ENCODE results near the gene WDR93.
"Not testable (repeated sequence)": the region's sequence is repeated elsewhere in the genome, so short reads cannot be mapped to it uniquely, and the experiment has no call there.

Gene WDR93

GRCh38 chr15:89685995-89686394 lies 4.6 kb upstream of the WDR93 start:
- no peak for DNase-seq (ENCODE audit: low read depth, low spot score)

DNA sequence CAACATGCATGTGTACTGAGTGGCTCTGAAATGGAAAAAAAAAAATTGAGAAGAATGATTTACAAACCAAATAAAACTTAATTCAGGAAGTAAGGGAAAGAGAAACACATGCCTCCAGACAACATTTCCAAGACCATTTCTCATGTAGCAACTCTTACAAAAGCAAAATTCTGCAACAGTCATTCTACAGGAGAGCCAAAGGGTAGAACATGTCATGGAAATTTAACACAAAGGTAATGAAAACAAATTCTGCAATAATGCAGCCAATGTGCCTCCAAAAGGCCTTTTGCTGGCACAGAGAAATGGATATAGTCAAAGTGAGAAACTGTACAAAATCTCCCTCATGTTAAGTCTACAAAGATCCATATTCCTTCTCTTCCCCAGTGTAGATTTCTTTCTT lies 4.1 kb upstream of the WDR93 start:
- DNase-seq (ENCODE audit: low read depth, low spot score): no peak

DNA sequence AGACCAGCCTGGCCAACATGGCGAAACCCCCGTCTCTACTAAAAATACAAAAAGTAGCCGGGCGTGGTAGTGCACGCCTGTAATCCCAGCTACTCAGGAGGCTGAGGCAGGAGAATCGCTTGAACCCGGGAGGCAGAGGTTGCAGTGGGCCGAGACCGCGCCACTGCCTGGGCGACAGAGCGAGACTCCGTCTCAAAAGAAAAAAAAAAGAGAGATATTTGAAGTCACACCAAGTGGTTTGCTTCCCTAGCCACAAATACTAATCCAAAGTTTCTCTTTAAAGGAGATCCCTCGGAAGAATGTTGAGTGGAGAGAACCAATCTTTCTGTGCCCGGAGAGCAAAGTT lies 708 bp upstream of the WDR93 start:
- not testable (repeated sequence) for DNase-seq (ENCODE audit: low read depth, low spot score)

DNA sequence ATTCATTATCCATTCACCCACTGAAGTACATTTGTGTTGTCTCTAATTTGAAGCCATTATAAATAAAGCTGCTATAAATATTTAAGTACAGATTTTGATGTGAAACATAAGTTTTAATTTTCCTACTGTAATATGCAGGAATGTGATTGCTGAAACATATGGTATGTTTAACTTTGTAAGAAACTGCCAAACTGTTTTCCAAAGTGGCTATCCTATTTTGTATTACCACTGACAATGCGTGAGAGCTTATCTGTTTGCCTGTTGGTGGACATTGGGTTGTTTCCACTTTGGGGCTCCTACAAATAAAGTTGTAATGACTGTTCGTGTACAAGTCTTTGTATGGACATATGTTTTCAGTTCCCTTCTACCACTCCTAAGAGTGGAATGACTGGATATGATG lies 2.5 kb downstream of the WDR93 start:
- no peak for DNase-seq (ENCODE audit: low read depth, low spot score)

DNA sequence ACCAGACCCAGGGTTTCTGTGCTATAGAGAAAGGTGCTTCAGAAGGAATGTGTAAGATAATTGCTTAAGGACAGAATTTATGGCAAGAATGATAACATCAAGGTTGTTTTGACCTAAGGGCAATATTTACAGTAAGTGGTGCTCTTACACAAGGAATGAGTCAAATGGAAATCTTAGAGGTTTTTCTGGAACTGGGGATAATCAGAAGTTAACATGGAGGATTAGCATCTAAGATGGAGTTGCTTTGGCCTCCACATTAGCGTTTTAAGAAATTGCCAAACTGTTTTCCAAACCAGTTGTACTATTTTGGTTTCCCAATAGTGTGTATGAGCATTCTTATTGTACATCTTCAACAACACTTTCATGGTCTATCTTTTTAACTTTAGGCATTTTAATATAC lies 3.1 kb downstream of the WDR93 start:
- no peak for DNase-seq (ENCODE audit: low read depth, low spot score)

GRCh38 chr15:89695198-89695597 lies 4.6 kb downstream of the WDR93 start:
- DNase-seq (ENCODE audit: low read depth, low spot score): no peak

DNA sequence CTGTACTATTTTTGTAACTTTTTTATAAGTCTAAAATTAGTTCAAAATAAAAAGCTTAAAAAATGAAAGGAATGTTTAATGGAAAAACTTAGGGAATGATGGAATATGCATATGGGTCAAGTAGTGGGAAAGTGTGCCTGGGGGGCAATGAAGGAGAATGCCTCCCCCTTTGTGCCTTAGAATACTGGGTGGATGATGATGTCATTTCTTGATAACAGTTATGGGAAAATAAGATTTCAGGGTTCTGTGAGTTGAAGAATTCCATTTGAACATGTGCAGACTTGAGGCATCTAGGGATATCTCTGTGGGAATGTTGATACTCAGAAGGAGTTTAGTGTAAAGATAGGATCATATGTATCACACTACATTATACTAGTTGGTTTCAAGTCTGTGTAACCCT lies 13.8 kb downstream of the WDR93 start:
- DNase-seq (ENCODE audit: low read depth, low spot score): no peak

DNA sequence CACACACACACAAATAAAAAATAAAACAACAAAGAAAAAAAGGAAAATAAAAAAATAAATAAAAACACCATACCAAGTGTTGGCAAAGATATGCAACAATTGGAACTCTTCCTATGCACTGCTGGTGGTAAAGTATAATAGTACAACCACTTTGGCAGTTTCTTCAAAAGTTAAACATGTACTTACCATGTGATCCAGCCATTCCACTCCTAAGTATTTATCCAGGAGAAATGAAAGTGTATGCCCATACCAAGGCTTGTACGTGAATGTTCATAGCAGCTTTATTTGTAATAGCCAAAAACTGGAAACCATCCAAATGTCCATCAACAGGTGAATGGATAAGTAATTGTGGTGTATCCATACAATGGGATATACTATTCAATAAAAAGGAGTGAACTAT lies 17.0 kb downstream of the WDR93 start:
- DNase-seq (ENCODE audit: low read depth, low spot score): no peak

DNA sequence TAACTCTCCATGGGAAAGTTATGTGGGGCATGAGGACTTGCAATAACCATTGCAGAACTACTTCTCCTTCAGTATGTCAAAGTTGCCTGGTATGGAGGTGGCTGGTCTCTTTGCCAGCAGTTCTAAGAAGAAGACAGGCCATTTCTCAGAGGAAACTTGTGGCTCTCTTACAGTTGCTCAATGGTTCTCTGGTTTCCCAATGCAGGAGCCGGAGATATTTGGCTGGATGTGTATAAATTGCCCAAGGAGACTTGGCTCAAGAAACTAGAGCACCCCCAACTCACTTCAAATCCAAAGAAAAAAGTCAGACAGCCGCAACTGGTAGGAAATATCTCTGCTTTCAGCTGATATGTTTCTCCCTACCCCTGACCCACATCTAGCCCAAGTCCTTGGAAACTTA lies 24.2 kb downstream of the WDR93 start:
- DNase-seq (ENCODE audit: low read depth, low spot score): no peak

GRCh38 chr15:89723031-89723430 lies 32.4 kb downstream of the WDR93 start:
- no peak for DNase-seq (ENCODE audit: low read depth, low spot score)

DNA sequence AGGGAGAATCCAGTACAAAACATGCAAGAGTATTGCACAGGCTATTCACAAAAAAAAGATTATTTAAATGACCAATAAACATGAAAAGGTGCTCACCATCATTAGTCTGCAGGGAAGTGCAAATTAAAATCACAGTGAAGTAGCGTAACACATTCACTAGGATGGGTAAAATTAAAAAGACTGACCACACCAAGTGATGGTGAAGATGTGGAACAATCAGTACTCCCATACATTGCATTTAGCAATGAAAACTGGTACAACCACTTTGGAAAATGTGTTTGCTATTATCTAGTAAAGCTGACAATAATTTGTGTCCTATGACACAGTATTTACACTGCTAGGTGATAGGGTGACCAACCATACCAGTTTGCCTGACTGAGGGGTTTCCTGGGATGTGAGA lies 34.0 kb downstream of the WDR93 start:
- DNase-seq (ENCODE audit: low read depth, low spot score): no peak

- DNase-seq (ENCODE audit: low read depth, low spot score): no peak
These were observed 34.5 kb downstream of the WDR93 start for GRCh38 chr15:89725064-89725463.

DNA sequence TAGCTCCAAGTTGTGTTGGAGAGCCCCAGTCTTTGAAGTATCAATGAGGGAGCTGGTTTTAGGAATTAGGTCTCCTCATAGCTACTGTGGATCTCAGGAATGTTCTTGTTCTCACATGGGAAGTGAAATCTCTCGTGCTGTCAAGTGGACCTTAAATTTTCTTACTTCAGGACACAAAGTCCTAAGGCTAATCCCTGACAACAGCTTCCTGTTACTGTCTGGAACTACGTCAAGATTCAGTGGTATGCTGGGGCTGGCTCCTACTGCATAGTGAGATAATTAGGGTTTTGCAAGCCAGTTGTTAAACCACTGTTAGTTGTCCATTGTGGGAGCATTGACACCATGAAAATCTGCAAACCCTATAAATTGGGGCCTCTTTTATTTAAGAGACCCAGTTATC lies 37.6 kb downstream of the WDR93 start:
- DNase-seq (ENCODE audit: low read depth, low spot score): no peak

DNA sequence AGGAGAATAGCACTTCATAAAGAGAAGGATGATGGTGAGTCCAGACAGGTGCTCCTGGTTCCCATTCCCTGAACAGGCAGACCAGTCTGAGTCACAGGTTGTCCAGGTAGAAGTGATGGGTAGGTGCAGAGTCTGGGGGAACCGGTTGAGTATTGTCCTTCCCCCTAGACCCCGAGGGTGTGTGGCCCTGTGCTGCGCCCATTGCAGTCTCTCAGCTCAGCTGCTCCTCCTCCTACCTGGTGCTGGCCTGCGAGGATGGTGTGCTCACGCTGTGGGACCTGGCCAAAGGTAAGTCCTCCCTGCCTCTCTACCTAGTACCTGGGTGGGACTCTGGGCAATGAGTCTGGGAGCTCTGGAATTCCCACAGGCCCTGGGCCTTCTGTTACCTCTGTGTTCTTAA lies 40.7 kb downstream of the WDR93 start:
- DNase-seq (ENCODE audit: low read depth, low spot score): no peak

DNA sequence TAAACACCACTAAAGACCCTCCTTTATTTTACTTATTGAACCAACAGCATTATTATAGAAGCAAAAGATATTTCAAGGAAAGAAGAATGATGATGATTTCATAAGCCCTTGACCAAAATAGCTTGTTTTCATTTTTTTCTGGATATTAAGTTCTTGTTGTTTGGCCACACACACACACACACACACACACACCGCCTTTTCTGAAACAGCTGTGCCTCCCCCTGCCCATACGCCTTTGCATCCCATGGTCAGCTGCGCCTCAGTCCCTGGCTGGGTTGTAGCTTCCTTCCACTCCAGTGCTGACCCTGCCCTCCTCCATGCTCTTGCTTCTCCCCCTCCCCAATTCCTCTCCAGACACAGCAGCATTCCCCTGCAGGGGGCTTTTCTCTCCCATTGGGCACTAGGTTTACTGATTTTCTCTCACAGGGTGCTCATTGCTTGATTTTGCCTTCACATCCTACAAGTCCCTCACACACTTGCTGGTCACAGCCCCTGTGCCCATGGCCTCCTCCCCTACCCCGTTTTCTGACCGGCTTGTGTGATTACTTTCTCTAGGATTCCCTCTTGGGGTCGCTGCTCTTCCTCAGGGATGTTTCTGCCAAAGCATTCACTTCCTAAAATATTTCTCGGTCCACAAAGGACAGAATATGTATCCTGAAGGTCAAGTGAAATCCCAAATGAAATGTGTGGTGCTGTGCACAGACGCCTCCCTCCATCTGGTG lies 42.0 kb downstream of the WDR93 start:
- DNase-seq (ENCODE audit: low read depth, low spot score): no peak

DNA sequence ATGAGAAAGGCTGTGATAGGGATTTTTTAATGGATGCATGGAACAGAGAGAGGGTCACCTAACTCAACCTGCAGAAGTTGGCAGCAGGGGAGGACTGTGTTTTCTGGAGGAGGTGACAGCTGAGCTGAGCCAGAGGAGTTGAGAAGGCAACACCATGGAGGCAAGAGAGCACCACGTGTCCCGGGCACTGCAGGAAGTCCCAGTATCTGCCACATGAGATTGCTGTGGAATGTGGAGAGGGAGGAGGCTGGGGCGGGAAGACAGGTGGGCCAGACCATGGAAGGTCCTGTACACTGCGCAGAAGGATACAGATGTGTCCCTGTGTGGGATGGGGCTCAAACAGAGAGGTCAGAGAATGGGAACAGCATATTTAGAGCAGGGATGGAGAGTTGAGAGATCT lies 45.2 kb downstream of the WDR93 start:
- no peak for DNase-seq (ENCODE audit: low read depth, low spot score)

GRCh38 chr15:89740137-89740536 lies 49.5 kb downstream of the WDR93 start:
- peak; percentile 57 for DNase-seq (ENCODE audit: low read depth, low spot score)

GRCh38 chr15:89743011-89743410 lies 52.4 kb downstream of the WDR93 start:
- DNase-seq (ENCODE audit: low read depth, low spot score): no peak

GRCh38 chr15:89743594-89743993 lies 53.0 kb downstream of the WDR93 start:
- DNase-seq (ENCODE audit: low read depth, low spot score): no peak

- no peak for DNase-seq (ENCODE audit: low read depth, low spot score)
These were observed 54.5 kb downstream of the WDR93 start for GRCh38 chr15:89745131-89745530.

DNA sequence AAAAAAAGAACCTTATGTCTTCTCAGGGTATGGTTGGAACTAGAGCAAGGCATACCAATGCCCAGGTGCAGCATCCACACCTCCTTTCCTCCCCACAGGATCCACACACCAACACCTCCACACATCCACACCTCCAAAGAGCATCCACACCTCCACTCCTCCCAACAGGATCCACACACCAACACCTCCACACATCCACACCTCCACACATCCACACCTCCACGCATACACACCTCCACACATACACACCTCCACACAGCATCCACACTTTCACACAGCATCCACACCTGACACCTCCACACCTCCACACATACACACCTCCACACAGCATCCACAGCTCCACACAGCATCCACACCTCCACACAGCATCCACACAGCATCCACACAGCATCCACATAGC lies 55.2 kb downstream of the WDR93 start:
- no peak for DNase-seq (ENCODE audit: low read depth, low spot score)

DNA sequence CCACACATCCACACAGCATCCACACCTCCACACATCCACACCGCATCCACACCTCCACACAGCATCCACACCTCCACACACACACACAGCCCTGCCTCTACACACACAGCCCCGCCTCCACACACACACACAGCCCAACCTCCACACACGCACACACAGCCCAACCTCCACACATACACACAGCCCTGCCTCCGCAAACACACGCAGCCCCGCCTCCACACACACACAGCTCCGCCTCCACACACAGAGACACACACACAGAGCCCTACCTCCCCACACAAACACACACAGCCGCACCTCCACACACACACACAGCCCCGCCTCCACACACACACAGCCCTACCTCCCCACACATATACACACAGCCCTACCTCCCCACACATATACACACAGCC lies 55.8 kb downstream of the WDR93 start:
- no peak for DNase-seq (ENCODE audit: low read depth, low spot score)

- no peak for DNase-seq (ENCODE audit: low read depth, low spot score)
These were observed 57.4 kb downstream of the WDR93 start for GRCh38 chr15:89747708-89748682.

Measured in iPS DF 19.7 (cell line).